ENCODE measurements around the gene OGT.
"Not testable (repeated sequence)": the region's sequence is repeated elsewhere in the genome, so short reads cannot be mapped to it uniquely, and the experiment has no call there.

Gene OGT

DNA sequence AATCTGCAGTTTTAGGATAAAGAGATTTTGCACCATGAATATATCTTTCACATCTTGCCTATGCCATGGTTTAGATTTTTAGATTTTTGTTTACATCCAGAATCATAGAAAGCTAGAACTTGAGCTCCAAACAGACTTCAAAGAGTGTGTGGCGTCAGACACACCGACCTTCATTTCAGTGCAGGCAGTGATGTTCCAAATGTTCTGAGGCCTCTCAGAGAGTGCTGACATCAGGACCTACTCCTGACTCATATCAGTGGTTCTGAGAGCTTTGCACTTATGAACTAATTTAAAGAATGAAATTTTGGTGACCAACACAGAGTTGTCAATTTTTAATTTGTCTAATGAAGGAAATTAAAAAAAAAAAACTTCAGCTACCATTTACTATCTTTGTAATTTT lies 67.1 kb downstream of the OGT start:
- no peak for DNase-seq

DNA sequence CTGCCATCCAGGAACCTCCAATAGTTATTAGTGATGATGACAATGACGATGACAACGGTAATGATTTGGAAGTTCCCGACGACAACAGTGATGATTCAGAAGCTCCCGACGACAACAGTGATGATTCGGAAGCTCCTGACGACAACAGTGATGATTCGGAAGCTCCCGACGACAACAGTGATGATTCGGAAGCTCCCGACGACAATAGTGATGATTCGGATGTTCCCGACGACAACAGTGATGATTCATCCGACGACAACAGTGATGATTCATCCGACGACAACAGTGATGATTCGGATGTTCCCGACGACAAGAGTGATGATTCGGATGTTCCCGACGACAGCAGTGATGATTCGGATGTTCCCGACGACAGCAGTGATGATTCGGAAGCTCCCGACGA lies 70.7 kb downstream of the OGT start:
- peak; percentile 22 for DNase-seq

DNA sequence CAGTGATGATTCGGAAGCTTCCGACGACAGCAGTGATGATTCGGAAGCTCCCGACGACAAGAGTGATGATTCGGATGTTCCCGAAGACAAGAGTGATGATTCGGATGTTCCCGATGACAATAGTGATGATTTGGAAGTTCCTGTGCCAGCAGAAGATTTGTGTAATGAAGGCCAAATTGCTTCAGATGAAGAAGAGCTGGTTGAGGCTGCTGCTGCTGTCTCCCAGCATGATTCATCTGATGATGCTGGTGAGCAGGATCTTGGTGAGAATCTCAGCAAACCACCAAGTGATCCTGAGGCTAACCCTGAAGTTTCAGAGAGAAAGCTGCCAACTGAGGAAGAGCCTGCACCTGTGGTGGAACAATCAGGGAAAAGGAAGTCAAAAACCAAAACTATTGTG lies 71.2 kb downstream of the OGT start:
- DNase-seq: no peak

DNA sequence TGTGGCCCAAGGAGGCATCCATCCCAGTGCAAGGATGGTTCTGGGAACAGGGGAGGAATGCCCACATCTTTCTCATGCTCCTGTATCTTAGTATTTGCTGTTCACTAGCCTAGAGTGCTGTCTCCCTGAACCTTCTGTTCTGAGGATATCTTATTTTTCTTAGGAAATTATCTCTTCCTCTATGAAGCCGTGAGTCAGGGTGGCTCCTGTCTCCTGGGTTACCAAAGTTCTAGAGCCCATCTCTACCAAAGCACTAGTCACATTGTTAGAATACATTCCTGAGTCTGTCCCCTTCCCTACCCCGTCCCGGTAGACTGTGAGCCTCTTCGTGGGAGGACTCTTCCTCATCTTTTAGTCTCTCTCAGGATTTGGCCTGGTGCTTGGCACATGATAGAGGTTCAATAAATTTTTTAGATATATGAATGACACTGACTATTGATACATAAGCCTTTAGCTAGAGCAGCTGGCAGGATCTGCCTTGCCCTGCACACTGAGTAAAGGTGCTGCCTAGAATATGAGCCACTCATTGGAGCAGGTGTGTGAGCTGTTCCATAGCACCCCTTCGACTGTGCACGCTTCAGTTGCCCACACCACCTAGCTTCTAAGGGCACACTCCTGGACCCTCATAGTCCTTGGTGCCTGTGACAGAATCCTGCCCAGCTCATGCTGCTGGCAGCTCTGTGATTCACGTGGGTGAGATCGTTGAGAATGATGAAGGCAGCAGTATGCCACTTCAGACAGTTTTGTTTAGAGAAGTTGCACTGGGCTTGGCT lies 72.1 kb downstream of the OGT start:
- no peak for DNase-seq

DNA sequence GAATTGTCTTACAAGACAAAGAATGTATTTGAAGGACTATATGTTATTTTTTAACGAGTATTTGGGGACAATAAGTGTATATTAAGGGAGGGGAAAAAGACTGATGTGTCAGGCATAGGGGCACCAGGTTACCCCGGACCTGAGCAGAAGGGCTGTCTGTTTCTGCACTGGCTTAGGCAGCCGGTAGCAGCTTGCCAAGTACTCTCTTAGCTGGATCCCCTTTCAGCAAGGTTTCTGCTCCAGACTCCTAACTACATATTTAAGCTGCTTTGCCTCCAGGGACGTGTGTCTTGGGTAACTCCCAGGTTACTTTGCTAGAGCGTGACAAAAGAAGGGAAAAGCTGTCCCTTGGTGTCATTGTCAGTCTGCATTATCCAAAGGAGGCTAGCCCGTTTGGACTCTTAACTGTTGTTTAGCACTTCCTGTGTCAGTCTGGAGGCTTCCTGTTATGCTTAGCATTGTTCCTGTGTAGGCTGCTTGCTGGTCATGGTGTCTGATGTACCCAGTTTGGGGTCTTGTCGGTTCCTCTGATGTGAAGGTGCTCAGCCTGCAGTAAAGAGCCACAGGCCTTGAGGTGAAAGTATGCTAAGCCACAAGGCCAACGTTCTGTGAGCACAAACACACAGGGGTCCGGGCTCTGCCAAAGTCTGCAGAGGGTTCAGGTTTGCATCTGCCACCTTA lies 73.8 kb downstream of the OGT start:
- DNase-seq: no peak

DNA sequence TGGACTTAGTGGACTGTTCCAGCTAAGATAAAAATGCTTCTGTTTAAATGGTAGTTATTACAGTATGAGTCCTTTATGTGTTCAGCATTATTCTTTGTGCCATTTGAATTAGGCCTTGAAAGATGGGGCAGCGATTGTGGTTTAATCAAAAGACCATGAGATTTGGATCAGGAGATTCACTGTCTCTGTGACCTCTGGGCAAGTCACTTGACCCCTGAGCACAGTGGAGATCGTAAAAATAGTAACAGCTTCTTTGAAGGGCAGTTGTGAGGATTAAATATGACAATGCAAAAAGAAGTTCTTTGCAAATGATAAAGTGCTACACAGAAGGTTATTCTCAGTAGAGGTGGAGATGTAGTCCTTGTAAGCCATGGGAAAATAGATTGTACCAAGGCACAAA lies 74.6 kb downstream of the OGT start:
- DNase-seq: no peak

DNA sequence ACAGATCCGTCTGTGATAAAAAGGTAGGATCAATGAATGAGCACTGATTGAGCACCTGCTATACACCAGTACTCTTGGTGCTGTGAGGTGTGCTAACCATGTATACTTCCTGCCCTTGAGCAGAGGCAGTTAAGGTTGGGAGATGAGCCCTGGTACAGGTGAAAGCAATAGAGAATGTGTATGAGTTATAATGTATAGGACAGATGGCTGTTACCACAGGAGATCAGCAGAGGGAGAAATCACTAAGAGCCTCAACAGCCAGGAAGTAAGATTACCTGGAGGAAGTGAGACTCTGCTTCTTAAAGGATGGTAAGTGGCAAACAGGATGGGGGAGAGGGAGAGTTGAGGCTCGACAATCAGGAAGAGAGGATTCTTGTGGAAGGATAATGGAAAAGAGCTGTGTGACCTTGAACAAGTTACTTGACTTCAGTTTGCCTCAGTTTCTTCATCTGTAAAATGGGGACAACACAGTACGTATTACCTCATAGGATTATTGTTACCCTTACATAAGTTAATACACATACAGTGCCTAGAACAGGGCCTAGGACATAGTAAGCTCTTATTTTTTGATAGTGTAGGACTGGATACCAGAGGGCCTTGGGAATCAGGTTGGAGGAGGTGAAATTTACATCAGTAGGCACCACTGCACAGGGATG lies 76.3 kb downstream of the OGT start:
- DNase-seq: no peak

DNA sequence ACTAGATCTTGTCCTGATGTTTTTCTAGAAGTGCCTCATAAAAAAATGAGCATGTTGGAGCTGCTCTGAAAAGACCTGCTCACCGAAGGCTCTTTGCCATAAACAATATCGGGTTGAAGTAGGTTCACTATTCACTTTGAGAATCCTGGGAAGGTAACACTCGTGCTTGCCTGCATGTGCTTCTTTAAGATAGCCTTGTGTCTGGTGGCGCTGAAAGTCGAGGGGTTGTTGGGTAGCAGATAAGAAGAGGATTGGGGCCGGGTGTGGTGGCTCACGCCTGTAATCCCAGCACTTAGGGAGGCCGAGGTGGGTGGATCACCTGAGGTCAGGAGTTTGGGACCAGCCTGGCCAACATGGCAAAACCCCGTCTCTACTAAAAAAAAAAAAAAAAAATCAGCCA lies 78.8 kb downstream of the OGT start:
- DNase-seq: not testable (repeated sequence)

DNA sequence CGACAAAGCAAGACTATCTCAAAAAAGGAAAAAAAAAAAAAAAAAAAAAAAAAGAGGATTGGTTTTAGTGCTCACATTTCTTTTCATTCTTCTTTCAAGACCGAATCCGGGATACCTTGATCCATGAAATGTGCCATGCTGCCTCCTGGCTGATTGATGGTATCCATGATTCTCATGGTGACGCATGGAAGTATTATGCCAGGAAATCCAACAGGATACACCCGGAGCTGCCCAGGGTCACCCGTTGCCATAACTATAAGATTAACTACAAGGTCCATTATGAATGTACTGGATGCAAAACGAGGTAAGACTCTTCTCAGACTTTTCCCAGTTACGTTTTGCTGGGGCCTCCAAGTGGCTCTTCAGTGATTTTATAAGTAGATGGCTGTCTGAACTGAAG lies 79.4 kb downstream of the OGT start:
- DNase-seq: no peak

DNA sequence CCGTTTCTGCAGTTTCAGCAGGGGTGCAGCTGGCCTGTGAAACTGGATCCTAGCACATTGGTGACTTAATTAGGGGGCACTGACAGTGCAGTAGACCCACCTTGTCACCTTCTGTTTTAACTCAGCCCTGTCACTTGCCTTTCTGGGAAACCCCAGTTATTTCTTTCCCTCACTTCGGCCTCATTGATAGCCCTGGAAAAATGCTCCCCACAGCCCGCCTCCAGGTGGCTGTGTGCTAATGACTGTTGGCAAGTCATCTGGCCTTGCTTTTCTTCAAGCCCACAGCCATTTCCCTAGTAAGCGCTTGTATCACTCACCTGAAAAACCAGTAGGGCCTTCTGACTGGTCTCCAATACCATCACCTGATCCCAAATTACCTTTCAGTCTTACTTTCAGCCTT lies 82.2 kb downstream of the OGT start:
- no peak for DNase-seq

DNA sequence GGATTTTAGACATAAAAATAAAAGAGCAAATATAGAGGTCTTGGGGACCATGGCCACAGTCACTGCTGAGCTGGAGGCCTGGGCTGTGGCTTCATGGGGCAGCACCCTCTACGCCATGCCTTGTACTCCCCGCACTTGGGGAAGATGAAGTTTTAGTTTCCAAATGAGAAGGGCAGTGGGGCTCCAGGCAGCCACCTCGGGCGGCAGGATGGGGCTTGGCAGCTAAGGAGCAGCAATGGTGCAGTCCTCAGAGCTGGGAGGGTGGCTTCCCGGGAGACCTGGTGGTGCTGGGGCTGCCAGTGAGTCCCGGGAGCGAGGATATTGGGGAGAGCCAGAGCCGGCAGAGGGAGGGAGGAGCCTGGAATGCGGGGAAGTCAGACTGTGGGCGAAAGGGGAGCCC lies 83.0 kb downstream of the OGT start:
- DNase-seq: peak; percentile 34

DNA sequence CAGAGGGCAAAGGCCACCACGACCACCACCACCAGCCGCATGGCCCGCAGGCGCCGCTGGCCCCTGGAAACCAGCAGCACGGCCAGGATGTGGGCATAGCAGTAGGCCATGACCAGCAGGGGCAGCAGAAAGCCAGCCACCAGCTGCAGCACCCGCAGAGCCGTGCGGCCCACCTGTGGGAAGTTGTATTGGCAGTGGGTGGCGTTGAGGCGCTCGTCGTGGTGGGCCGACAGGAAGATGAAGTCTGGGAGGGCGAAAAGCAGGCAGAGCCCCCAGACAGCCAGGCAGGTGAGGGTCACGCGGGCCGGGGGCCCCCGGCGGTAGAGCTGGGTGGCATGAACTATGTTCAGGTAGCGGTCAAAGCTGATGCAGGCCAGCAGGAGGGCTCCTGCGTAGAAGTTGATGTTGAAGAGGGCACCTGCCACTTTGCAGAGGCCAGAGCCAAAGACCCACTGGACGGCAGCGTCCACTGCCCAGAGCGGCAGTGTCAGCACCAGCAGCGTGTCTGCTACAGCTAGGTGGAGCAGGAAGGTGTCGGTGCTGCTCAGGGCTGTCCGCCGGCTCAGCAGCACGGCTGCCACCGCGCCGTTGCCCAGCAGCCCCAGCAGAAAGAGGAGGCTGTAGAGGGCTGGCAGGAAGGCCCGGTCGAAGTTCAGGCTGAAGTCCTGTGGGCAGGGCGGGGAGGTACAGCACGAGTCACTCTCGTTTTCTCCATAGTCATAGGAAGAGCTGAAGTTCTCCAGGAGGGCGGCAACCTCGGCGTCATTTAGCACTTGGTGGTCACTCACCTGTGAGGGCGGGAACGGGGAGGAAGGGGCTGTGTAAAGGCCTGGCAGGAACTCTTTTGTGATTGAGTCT lies 84.0 kb downstream of the OGT start:
- DNase-seq: peak; percentile 34

DNA sequence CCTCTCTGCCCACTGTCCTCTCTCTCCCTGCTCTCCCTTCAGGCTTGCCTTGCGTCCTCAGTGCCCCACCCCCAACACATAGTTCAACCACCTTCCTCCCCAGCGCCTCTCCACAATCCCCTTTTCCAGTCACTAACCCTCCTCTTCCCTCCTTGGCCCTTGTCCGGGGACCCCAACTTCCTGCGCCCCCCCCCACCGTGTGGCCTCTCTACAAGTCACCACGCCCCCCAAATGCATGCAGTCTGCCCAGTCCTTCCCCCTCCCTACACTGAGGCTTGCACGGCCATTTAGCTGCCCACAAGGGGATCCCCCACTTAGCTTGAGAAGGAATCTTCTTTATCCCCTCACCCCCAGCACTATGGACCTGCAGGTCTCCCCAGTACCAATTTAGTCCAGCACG lies 84.8 kb downstream of the OGT start:
- DNase-seq: no peak

DNA sequence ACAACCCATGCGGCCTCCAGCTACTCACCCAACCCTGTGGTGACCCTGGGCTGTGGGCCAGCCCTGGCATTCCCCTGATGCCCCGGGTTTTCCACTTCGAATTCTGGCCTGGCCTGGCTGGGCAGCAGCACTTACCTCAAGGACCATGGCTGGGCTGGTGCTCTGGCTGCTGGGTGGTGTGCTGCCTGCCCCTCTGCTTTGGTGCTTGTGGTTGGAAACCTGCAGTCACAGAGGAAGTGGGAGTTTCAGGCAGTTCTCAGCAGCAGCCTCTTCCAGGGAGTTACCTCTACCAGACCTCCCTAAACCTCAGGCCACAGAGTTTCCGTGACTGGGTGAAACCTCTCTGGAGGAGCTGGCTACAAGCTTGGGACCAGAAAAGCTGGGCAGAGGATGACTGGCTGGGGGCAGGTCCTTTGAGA lies 85.4 kb downstream of the OGT start, which contains the start of gene CXCR3:
CXCR3 (minus strand) TSS at position 209 of the 419 bp plus-strand sequence; CDS start at position 147, 62 bp downstream.
- DNase-seq: peak; percentile 84

DNA sequence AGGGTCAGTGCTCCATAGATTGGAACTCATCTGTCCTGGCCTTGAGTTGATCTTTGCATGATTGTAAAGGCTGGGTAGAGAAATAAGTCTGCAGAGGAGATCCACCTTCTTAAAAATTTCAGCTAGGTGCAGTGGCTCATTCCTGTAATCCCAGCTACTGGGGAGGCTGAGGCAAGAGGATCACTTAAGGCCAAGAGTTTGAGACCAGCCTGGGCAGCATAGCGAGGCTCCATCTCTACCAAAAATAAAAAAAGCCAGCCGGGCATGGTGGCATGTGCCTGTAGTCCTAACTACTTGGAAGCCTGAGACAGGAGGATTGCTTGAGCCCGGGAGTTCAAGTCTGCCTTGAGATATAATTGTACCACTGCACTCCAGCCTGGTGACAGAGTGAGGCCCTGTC lies 85.9 kb downstream of the OGT start:
- no peak for DNase-seq

DNA sequence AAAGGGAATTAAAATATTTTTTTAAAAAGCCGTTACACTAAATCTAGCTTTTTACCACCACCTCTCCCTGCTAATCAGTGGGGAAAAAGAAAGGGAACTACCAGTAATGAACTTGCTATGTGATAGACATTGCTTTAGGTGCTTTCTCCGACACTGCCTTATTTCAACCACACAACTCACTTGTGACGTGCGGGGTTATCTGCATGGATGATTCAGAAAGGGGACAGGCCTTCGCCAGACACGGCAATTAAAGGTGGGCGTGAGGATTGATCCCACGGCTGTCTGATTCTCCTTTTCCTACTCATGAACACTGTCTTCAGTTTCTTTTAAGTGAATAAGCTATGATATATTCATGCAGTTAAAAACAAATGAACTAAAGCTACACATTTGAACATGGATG lies 86.3 kb downstream of the OGT start:
- peak; percentile 80 for DNase-seq

DNA sequence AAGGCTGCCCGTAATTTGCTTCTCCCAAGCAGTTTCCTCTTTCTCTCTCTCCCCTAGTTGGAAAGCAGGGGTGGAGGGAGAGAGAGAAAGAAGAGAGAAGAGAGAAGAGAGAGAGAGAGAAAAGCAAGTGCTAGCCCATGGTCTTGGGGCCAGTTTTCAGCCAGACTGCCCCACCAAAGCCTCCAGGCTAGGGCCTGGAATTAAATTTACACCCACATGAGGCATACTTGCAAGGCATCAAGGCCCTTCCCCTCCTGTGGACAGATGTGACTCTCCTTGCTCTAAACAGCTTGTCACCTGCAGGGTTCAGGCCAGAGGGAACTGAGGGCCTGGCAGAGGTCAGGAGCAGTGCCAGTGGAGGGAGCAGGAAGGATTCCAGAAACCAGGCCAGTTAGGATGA lies 87.1 kb downstream of the OGT start:
- no peak for DNase-seq

DNA sequence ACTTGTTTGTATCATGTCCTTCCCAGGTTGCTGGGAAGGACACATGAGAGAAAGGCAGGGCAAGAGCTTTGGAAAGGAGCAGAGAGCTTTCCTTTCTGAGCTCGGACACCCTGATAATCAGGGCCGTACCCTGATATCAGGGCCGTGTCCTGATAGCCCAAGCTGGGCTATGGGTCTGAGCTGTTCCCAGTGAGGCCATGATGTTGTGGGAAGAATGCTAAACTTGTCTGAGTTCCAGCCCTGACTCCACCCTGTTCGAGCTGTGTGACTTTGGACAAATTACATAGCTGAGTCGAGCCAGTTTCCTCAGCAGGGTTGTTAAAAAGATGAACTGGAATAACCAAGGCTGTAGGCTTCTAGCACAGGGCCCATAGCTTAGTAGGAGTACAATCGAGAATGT lies 88.7 kb downstream of the OGT start:
- no peak for DNase-seq

DNA sequence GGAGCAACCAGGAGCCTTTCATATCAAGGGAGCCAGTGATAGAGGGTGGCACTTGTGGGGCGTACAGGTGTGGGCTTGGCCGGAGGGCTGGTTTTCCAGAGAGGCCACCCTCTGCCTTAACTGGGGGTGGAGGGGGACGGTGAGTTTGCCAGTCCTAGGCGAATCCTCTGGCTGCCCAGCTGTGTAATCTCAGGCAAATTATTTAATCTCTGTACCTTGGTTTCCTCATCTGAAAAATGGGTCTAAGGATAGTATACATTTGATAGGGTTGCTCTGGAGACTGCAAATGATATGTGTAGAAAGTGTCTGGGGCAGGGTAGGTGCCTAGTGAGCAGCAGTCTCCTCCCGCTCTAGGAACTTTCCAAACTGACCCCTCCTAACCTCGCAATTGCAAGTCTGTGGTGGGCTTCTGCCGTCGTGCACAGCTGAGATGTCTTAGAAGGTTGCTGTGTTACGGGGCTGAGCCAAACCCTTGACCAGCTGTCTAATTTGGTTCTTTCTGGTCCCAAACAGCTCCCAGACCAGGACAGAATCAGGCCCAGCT lies 89.2 kb downstream of the OGT start:
- no peak for DNase-seq

DNA sequence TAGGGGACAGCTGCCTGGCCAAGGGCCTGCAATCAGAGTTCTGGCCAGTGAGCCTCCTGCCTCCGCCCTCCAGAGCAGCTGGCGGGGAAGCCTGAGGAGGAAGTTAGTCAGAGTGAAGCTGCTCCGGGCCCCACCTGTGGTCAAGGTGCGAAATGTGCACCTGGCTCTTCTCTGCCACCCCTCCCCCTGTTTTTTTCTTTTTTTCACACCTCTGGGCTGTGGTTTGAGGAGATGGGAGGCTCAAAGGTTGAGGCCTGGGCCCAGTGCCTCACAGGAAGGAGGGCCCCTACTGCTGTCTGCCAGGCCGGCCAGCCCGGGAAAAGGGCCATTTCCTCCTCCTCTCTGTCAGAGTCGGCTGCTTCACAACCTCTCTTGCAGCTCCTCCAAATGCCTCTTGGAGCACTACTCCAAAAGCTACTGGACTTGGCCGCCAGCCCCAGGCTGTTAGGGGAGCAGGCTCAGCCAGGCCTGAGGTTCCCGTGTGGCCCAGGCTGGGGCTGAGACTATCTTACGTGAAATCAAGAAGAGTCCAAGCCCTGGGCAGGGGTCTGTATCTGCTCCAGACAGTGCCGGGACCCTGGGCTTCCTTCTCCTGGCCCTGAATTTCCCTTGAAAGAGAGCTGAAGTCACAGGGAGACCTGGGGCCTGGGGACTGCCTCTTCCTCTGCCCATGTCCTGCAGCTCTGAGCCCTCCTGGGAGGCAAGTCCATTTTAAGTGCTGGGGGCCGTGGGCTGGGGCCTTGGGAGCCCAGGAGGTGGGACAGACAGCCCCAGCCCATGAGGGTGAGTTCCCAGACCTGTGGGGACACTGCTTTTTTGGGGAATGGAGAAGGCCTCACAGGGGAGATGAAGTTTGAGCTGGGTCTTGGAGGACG lies 89.9 kb downstream of the OGT start:
- peak; percentile 74 for DNase-seq

DNA sequence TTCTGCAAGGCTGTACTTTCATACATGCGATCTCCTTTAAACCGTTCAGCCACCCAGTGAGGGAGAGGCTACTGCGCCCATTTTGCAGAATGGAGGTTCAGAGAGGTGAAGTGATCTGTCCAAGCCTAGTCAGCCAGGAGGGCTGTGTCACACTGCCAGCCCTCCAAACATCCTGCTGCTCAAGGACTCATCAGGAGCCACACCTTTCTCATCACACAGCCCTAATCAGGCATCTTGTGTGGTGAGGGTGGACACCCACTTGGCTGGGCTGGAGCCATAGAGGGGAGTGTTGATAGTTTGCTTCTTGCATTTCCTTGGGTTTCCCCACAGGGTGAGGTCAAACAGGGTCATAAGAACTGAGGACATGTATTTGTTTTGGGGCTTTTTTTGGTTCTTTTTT lies 90.8 kb downstream of the OGT start:
- DNase-seq: no peak

DNA sequence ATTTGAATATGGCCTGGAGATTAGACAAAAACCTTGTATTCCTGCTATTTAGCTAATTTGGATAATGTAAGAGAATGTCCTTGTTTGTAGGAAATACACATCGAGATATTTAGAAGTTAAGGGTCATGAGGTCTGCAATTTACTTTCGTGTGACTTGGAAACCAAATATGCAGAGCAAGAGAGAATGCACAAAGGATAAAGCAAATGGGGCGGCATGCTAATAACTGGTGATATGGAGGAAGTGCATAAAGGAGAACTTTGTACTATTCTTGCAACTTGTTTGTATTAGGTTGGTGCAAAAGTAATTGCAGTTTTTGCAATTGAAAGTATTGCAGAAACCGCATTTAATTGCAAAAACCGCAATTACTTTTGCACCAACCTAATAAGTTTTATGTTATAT lies 92.6 kb downstream of the OGT start:
- no peak for DNase-seq

Data from stimulated activated CD4-positive, alpha-beta T cell treated with anti-CD3 and anti-CD28 coated beads, Interleukin-15, amount 100 ng/mL, for 24 hours (primary cell).